Measurements from ENCODE around the gene SARNP.

SARNP gene, protein sequence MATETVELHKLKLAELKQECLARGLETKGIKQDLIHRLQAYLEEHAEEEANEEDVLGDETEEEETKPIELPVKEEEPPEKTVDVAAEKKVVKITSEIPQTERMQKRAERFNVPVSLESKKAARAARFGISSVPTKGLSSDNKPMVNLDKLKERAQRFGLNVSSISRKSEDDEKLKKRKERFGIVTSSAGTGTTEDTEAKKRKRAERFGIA

DNA sequence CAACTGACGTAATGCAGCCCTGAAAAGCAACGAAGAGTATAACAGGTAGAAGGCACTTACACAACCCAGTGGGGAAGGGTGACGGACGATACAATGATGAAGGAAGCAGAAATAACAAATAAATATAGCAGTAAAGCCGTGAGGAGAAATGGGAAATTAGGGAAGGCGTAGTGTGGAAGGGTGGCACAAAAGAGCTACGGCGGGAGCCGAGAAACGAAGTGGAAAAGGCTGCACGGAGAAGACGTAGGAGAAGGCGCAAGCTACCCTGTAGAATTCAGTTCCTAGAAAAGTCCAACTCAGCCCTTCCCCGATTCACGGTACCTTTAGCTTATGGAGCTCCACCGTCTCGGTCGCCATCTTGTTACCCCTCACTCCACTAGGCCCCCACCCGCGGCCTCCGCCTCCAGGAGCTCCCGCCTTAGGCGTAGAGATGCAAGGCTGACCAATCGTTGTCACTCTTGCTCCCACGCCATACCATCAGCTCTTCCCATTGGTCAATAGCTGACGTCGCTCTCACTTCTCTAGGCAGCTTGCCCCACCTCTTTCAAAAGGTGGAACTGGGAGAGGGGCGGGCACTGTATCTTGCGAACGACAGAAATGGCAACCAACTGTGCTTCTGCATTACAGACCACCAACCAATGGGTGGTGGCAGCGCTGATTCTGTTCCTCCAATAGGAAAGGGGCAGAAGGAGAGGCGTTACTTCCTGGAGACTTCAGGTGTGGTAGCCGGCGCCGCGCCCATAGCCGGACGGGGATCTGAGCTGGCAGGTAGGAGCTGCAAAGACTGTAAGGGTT lies at the start of gene SARNP, which contains the start of gene ORMDL2:
Gene SARNP (minus strand): TSS at position 380 of the 795 bp plus-strand sequence. CDS start 23 bp downstream, at position 357.
Gene ORMDL2 (plus strand): TSS at position 697 of the 795 bp plus-strand sequence. CDS start 959 bp downstream, outside the sequence.
- TF ChIP-seq FOXM1 (IDR thresholded peaks at IDR 0.05; ENCODE audit: borderline replicate concordance, low read depth) = peak; percentile 32; the same call in 1 of the 2 replicates
- TF ChIP-seq, protein P1, sequence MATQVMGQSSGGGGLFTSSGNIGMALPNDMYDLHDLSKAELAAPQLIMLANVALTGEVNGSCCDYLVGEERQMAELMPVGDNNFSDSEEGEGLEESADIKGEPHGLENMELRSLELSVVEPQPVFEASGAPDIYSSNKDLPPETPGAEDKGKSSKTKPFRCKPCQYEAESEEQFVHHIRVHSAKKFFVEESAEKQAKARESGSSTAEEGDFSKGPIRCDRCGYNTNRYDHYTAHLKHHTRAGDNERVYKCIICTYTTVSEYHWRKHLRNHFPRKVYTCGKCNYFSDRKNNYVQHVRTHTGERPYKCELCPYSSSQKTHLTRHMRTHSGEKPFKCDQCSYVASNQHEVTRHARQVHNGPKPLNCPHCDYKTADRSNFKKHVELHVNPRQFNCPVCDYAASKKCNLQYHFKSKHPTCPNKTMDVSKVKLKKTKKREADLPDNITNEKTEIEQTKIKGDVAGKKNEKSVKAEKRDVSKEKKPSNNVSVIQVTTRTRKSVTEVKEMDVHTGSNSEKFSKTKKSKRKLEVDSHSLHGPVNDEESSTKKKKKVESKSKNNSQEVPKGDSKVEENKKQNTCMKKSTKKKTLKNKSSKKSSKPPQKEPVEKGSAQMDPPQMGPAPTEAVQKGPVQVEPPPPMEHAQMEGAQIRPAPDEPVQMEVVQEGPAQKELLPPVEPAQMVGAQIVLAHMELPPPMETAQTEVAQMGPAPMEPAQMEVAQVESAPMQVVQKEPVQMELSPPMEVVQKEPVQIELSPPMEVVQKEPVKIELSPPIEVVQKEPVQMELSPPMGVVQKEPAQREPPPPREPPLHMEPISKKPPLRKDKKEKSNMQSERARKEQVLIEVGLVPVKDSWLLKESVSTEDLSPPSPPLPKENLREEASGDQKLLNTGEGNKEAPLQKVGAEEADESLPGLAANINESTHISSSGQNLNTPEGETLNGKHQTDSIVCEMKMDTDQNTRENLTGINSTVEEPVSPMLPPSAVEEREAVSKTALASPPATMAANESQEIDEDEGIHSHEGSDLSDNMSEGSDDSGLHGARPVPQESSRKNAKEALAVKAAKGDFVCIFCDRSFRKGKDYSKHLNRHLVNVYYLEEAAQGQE (IDR thresholded peaks at IDR 0.05; ENCODE audit: low read depth) = no peak
- TF ChIP-seq YY1 (IDR thresholded peaks at IDR 0.05; ENCODE audit: low read depth) = peak; percentile 96
- TF ChIP-seq CEBPB (IDR thresholded peaks at IDR 0.05) = no peak
- TF ChIP-seq EP300 (IDR thresholded peaks at IDR 0.05; ENCODE audit: borderline replicate concordance) = peak; percentile 33; the same call in 1 of the 2 replicates
- TF ChIP-seq ZBTB7A (IDR thresholded peaks at IDR 0.05; ENCODE audit: low read depth) = 0 out of 2 replicates have a peak, but pooled peaks have one; percentile 8
- TF ChIP-seq EGR1 (IDR thresholded peaks at IDR 0.05) = peak; percentile 8; the same call in 1 of the 2 replicates
- peak; percentile 87 for TF ChIP-seq TAF1 (IDR thresholded peaks at IDR 0.05; ENCODE audit: low read depth)
- TF ChIP-seq TEAD4 (IDR thresholded peaks at IDR 0.05) = no peak
- no peak for TF ChIP-seq RAD21 (IDR thresholded peaks at IDR 0.05; ENCODE audit: low read depth)
- no peak for TF ChIP-seq NFIC (IDR thresholded peaks at IDR 0.05)
- TF ChIP-seq, protein P2, sequence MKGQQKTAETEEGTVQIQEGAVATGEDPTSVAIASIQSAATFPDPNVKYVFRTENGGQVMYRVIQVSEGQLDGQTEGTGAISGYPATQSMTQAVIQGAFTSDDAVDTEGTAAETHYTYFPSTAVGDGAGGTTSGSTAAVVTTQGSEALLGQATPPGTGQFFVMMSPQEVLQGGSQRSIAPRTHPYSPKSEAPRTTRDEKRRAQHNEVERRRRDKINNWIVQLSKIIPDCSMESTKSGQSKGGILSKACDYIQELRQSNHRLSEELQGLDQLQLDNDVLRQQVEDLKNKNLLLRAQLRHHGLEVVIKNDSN (IDR thresholded peaks at IDR 0.05) = no peak; the same call in 1 of the 2 replicates
- TF ChIP-seq CREB1 (IDR thresholded peaks at IDR 0.05; ENCODE audit: low read depth) = peak; percentile 67
- TF ChIP-seq, protein P3, sequence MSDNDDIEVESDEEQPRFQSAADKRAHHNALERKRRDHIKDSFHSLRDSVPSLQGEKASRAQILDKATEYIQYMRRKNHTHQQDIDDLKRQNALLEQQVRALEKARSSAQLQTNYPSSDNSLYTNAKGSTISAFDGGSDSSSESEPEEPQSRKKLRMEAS (IDR thresholded peaks at IDR 0.05) = peak; percentile 69; the same call in 1 of the 2 replicates
- no peak; the same call in 1 of the 2 replicates for TF ChIP-seq TCF12 (IDR thresholded peaks at IDR 0.05; ENCODE audit: low read depth)

DNA sequence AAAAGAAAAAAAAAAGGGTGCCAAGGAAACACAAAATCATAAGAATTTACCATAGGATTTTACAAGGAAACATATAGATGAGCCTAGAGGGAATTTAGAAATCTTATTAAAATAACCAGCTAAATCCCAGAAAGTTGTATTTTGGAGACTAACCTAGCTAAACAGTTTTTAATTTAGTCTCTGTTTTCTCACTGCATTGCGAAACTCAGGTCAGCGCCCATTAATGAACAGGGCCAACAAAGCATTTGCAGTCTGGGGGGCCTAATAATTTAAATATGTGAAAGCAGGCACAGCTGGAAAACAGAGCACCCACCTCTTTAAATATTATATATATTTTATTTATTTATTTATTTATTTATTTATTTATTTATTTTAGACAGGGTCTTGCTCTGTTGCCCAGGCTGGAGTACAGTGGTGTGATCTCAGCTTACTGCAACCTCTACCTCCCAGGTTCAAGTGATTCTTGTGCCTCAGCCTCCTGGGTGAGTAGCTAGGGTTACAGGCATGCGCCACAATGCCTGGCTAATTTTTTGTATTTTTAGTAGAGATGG lies 49.0 kb upstream of the SARNP start:
- TF ChIP-seq CEBPB (IDR thresholded peaks at IDR 0.05) = peak; percentile 57

DNA sequence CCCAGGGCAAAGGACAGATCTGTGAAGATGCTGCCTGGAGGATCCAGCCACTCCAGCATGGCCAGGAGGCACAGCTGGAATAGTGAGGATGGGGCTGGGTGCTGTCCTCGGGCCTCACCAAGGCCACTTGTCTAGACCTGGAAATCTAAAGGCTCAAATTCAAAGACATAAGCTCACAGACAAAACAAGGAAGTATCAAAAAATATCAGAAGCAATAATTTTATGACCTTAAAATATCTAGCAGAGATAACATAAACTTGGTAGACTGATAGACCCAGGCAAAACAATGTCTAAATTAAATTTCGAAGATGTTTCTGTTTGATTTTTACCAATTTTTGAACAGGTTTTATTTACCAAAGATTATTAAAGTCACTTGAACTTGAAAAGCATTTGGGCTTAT lies 47.8 kb upstream of the SARNP start:
- TF ChIP-seq FOXM1 (IDR thresholded peaks at IDR 0.05; ENCODE audit: borderline replicate concordance, low read depth) (no peak), EP300 (IDR thresholded peaks at IDR 0.05; ENCODE audit: borderline replicate concordance) (no peak), TCF12 (IDR thresholded peaks at IDR 0.05; ENCODE audit: low read depth) (no peak), CEBPB (IDR thresholded peaks at IDR 0.05) (no peak), TAF1 (IDR thresholded peaks at IDR 0.05; ENCODE audit: low read depth) (no peak), RAD21 (IDR thresholded peaks at IDR 0.05; ENCODE audit: low read depth) (no peak), ZBTB7A (IDR thresholded peaks at IDR 0.05; ENCODE audit: low read depth) (no peak), NFIC (IDR thresholded peaks at IDR 0.05) (no peak), TEAD4 (IDR thresholded peaks at IDR 0.05) (no peak), EGR1 (IDR thresholded peaks at IDR 0.05) (no peak), YY1 (IDR thresholded peaks at IDR 0.05; ENCODE audit: low read depth) (no peak), CREB1 (IDR thresholded peaks at IDR 0.05; ENCODE audit: low read depth) (no peak)
- TF ChIP-seq, protein P2 (IDR thresholded peaks at IDR 0.05) = no peak
- TF ChIP-seq, protein P3 (IDR thresholded peaks at IDR 0.05) = no peak
- TF ChIP-seq, protein P1 (IDR thresholded peaks at IDR 0.05; ENCODE audit: low read depth) = no peak

DNA sequence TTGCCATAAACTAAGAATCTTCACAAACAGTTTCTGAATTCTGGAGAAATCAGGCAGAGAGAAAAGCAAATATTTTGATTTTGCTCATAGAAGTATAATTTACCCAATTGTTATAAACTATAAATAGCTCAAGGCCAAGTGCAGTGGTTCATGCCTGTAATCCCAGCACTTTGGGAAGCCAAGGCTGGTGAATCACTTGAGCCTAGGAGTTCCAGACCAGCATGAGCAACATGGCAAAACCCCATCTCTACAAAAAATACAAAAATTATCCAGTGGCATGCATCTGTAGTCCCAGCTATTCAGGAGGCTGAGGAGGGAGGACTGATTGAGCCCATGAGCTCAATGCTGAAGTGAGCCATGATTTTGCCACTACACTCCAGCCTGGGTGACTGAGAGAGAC lies 44.8 kb upstream of the SARNP start:
- TF ChIP-seq TEAD4 (IDR thresholded peaks at IDR 0.05) = no peak
- TF ChIP-seq EP300 (IDR thresholded peaks at IDR 0.05; ENCODE audit: borderline replicate concordance) = no peak
- no peak for TF ChIP-seq CEBPB (IDR thresholded peaks at IDR 0.05)
- no peak for TF ChIP-seq YY1 (IDR thresholded peaks at IDR 0.05; ENCODE audit: low read depth)
- no peak for TF ChIP-seq FOXM1 (IDR thresholded peaks at IDR 0.05; ENCODE audit: borderline replicate concordance, low read depth)
- TF ChIP-seq NFIC (IDR thresholded peaks at IDR 0.05) = no peak
- no peak for TF ChIP-seq TAF1 (IDR thresholded peaks at IDR 0.05; ENCODE audit: low read depth)
- no peak for TF ChIP-seq TCF12 (IDR thresholded peaks at IDR 0.05; ENCODE audit: low read depth)
- TF ChIP-seq, protein P2 (IDR thresholded peaks at IDR 0.05) = no peak
- TF ChIP-seq, protein P3 (IDR thresholded peaks at IDR 0.05) = no peak
- no peak for TF ChIP-seq CREB1 (IDR thresholded peaks at IDR 0.05; ENCODE audit: low read depth)
- TF ChIP-seq RAD21 (IDR thresholded peaks at IDR 0.05; ENCODE audit: low read depth) = no peak
- no peak for TF ChIP-seq EGR1 (IDR thresholded peaks at IDR 0.05)
- TF ChIP-seq ZBTB7A (IDR thresholded peaks at IDR 0.05; ENCODE audit: low read depth) = no peak
- TF ChIP-seq, protein P1 (IDR thresholded peaks at IDR 0.05; ENCODE audit: low read depth) = no peak

Data from Ishikawa (cell line).